Trophoblast cell (in vitro differentiated cells and primary cell): ENCODE measurements around the gene ACBD6.

Experiments
- DNase-seq, 2 donors: peaks; one replicate each; pipeline ENCODE4 v3.0.0-alpha.2; 2016
- H2AFZ ChIP-seq: 2 replicates; pipeline ENCODE4 v1.6.1; 2013; ENCODE audit warnings: low read length, moderate library complexity, mild to moderate bottlenecking; ENCODE audit not compliant: insufficient read depth, poor library complexity
- H2AK5ac ChIP-seq: 2 replicates; pipeline ENCODE4 v1.6.1; 2013; ENCODE audit warnings: mild to moderate bottlenecking, low read length
- H2BK120ac ChIP-seq: 2 replicates; pipeline ENCODE4 v1.6.1; 2013; ENCODE audit warnings: low read length, mild to moderate bottlenecking, moderate library complexity; ENCODE audit not compliant: insufficient read depth, poor library complexity
- H2BK12ac ChIP-seq: 2 replicates; pipeline ENCODE4 v1.6.1; 2013; ENCODE audit warnings: mild to moderate bottlenecking, low read length, moderate library complexity
- H2BK5ac ChIP-seq: 2 replicates; pipeline ENCODE4 v1.6.1; 2013; ENCODE audit warnings: low read length, low read depth, moderate library complexity, mild to moderate bottlenecking; ENCODE audit not compliant: poor library complexity
- H3K14ac ChIP-seq: 2 replicates; pipeline ENCODE4 v1.6.1; 2013; ENCODE audit warnings: mild to moderate bottlenecking, low read length
- H3K18ac ChIP-seq: 2 replicates; pipeline ENCODE4 v1.6.1; 2013; ENCODE audit warnings: mild to moderate bottlenecking, low read length
- H3K23ac ChIP-seq: 2 replicates; pipeline ENCODE4 v1.6.1; 2013; ENCODE audit warnings: low read length
- H3K27ac ChIP-seq: 2 replicates; pipeline ENCODE4 v1.5.1; 2013; ENCODE audit warnings: low read depth, mild to moderate bottlenecking, inconsistent platforms, low read length, moderate library complexity
- H3K27me3 ChIP-seq: 2 replicates; pipeline ENCODE4 v1.6.1; 2013; ENCODE audit warnings: inconsistent platforms, mild to moderate bottlenecking, low read length, moderate library complexity; ENCODE audit not compliant: insufficient read depth
- H3K36me3 ChIP-seq, 2 experiments: 1 replicate in 1 of 2; 2 replicates in 1 of 2; pipeline ENCODE4 v1.6.1; 2013; ENCODE audit warnings: low read length in 2 of 2, mild to moderate bottlenecking in 2 of 2, moderate library complexity in 1 of 2; ENCODE audit not compliant: insufficient read depth in 2 of 2, control insufficient read depth in 1 of 2
- H3K4ac ChIP-seq: 2 replicates; pipeline ENCODE4 v1.6.1; 2013; ENCODE audit warnings: low read depth, mild to moderate bottlenecking, low read length, moderate library complexity
- H3K4me1 ChIP-seq, 2 experiments: 1 replicate in 1 of 2; 2 replicates in 1 of 2; pipeline ENCODE4 v1.6.1; 2013; ENCODE audit warnings: low read length in 2 of 2, mild to moderate bottlenecking in 2 of 2, moderate library complexity in 1 of 2; ENCODE audit not compliant: insufficient read depth in 2 of 2, control insufficient read depth in 1 of 2
- H3K4me2 ChIP-seq: 2 replicates; pipeline ENCODE4 v1.6.1; 2013; ENCODE audit warnings: inconsistent platforms, mild to moderate bottlenecking, low read length, moderate library complexity
- H3K4me3 ChIP-seq: 2 replicates; pipeline ENCODE4 v1.5.1; 2013; ENCODE audit warnings: mild to moderate bottlenecking, low read depth, low read length, inconsistent platforms
- H3K79me1 ChIP-seq: one replicate; pipeline ENCODE4 v1.6.1; 2013; ENCODE audit warnings: low read length
- H3K79me2 ChIP-seq: 2 replicates; pipeline ENCODE4 v1.6.1; 2013; ENCODE audit warnings: low read length, mild to moderate bottlenecking; ENCODE audit not compliant: control insufficient read depth, insufficient read depth, poor library complexity
- H3K9ac ChIP-seq: 2 replicates; pipeline ENCODE4 v1.6.1; 2013; ENCODE audit warnings: mild to moderate bottlenecking, low read length
- H3K9me3 ChIP-seq: 2 replicates; pipeline ENCODE4 v1.6.1; 2013; ENCODE audit warnings: low read depth, mild to moderate bottlenecking, control low read depth, inconsistent platforms, low read length; ENCODE audit not compliant: insufficient read depth
- H4K12ac ChIP-seq: 2 replicates; pipeline ENCODE4 v1.6.1; 2013; ENCODE audit warnings: low read depth, mild to moderate bottlenecking, low read length, moderate library complexity
- H4K8ac ChIP-seq: 2 replicates; pipeline ENCODE4 v1.6.1; 2013; ENCODE audit warnings: low read depth, mild to moderate bottlenecking, low read length, moderate library complexity
- H4K91ac ChIP-seq: one replicate; pipeline ENCODE4 v1.6.1; 2013; ENCODE audit warnings: low read depth, mild to moderate bottlenecking, low read length, moderate library complexity
- WGBS: extraction: QIAGEN DNeasy Blood & Tissue Kit; methylation state at CpG from one replicate; pipeline ENCODE4 v1.1.7; 2013; ENCODE audit warnings: missing lambda C conversion rate; ENCODE audit not compliant: insufficient read length, insufficient coverage; ENCODE audit errors: extremely low coverage; 5-methylcytosine and 5-hydroxymethylcytosine counted together

ACBD6 gene

GRCh38 chr1:180253585-180254495 lies 248.5 kb downstream of the ACBD6 start:
- peak; percentile 40 to 58 for DNase-seq
- no peak overlapping the region for H3K4me2 ChIP-seq
- no peaks in the 10 kb centered on the region for H3K4me1 ChIP-seq
- WGBS = no CpG with 5 or more reads among the region's 31 CpGs
- no peak overlapping the region for H2BK5ac ChIP-seq
- no peak overlapping the region for H3K18ac ChIP-seq
- H3K36me3 ChIP-seq = no peaks in the 10 kb centered on the region
- H3K79me2 ChIP-seq = no peaks in the 10 kb centered on the region
- H2BK12ac ChIP-seq = no peak overlapping the region
- H3K23ac ChIP-seq = no peak overlapping the region
- H3K27ac ChIP-seq = no peak overlapping the region
- no peaks in the 10 kb centered on the region for H3K79me1 ChIP-seq
- no peak overlapping the region for H3K4me3 ChIP-seq
- H4K8ac ChIP-seq = no peak overlapping the region
- H3K4ac ChIP-seq = no peak overlapping the region
- H3K9ac ChIP-seq = no peak overlapping the region
- no peak overlapping the region for H3K14ac ChIP-seq
- H4K12ac ChIP-seq = no peak overlapping the region
- no peak overlapping the region for H2AFZ ChIP-seq
- peaks cover 3% of the 10 kb centered on the region for H3K9me3 ChIP-seq
- H2BK120ac ChIP-seq = no peak overlapping the region
- H3K27me3 ChIP-seq = no peaks in the 10 kb centered on the region
- H2AK5ac ChIP-seq = no peak overlapping the region
- no peak overlapping the region for H4K91ac ChIP-seq

GRCh38 chr1:180252638-180253536 lies 249.5 kb downstream of the ACBD6 start:
- Histone ChIP-seq H3K4me3 (no peak overlapping the region), H3K27me3 (no peaks in the 10 kb centered on the region), H3K27ac (no peak overlapping the region), H4K8ac (no peak overlapping the region), H3K4me1 (no peaks in the 10 kb centered on the region), H2AK5ac (no peak overlapping the region), H3K4ac (no peak overlapping the region), H3K4me2 (no peak overlapping the region), H3K14ac (no peak overlapping the region), H4K12ac (no peak overlapping the region), H2BK12ac (no peak overlapping the region), H2BK120ac (no peak overlapping the region), H4K91ac (no peak overlapping the region), H3K9me3 (peaks cover 5% of the 10 kb centered on the region), H3K9ac (no peak overlapping the region), H2BK5ac (no peak overlapping the region), H3K79me2 (no peaks in the 10 kb centered on the region), H3K36me3 (no peaks in the 10 kb centered on the region), H2AFZ (no peak overlapping the region), H3K79me1 (no peaks in the 10 kb centered on the region), H3K18ac (no peak overlapping the region), H3K23ac (no peak overlapping the region)
- no CpG with 5 or more reads among the region's 12 CpGs for WGBS
- DNase-seq = peak; percentile 60 to 86

DNA sequence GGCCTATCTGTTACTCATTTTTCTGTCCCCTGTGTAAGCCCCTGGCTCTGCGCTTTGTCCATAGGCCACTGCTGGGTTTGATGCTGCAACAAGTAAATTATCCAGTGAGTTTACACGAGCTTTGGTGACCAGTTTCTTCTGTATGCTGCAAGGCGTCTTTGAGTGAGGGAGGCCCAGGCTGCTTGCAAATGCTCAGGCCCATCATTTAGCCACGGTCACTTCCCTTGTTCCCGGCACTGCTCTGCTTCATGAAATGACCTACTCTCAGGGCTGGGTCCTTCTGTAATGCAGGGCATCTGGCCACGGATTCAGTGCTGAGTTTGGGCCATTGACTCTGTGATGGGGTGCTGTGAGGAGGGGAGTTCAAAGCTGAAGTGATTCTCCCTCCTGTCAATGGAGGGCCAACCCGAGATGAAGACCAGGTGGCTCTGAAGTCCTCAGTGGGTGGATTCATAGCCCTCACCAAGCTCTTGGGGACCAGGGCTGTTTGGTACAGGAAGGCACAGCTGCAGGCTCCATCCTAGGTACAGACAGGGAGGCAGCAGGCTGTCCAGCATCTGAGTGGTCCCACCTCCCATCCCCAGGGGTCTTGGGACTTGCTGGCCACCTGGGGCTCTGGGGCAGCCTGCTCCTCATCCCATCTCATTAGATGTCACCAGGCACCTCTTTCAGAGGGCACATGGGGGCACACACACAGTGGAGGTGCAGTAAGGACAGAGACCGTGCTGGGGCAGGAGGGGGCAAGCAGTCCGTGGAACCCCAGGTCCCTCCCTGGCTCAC lies 250.7 kb downstream of the ACBD6 start:
- no peak for DNase-seq
- Histone ChIP-seq H3K9me3 (peaks cover 5% of the 10 kb centered on the region), H3K9ac (no peak overlapping the region), H3K27me3 (no peaks in the 10 kb centered on the region), H3K14ac (no peak overlapping the region), H2AFZ (no peak overlapping the region), H3K27ac (no peak overlapping the region), H2BK120ac (no peak overlapping the region), H4K12ac (no peak overlapping the region), H3K4me3 (no peak overlapping the region), H2AK5ac (no peak overlapping the region), H2BK5ac (no peak overlapping the region), H4K91ac (no peak overlapping the region), H3K4me2 (no peak overlapping the region), H3K23ac (no peak overlapping the region), H2BK12ac (no peak overlapping the region), H3K4ac (no peak overlapping the region), H3K79me2 (no peaks in the 10 kb centered on the region), H3K18ac (no peak overlapping the region), H3K79me1 (no peaks in the 10 kb centered on the region), H3K36me3 (no peaks in the 10 kb centered on the region), H4K8ac (no peak overlapping the region), H3K4me1 (no peaks in the 10 kb centered on the region)
- WGBS = no CpG with 5 or more reads among the region's 9 CpGs

- no peak overlapping the region for H2BK12ac ChIP-seq
- H3K27me3 ChIP-seq = no peaks in the 10 kb centered on the region
- H3K79me2 ChIP-seq = no peaks in the 10 kb centered on the region
- H3K14ac ChIP-seq = no peak overlapping the region
- H3K18ac ChIP-seq = no peak overlapping the region
- H2BK120ac ChIP-seq = no peak overlapping the region
- no peak overlapping the region for H4K91ac ChIP-seq
- H4K8ac ChIP-seq = no peak overlapping the region
- H2AK5ac ChIP-seq = no peak overlapping the region
- H3K4me1 ChIP-seq = no peaks in the 10 kb centered on the region
- no peak for DNase-seq
- no peak overlapping the region for H3K27ac ChIP-seq
- H3K9ac ChIP-seq = no peak overlapping the region
- no CpG with 5 or more reads among the region's 16 CpGs for WGBS
- no peak overlapping the region for H3K4me3 ChIP-seq
- peaks cover 5% of the 10 kb centered on the region for H3K9me3 ChIP-seq
- H3K36me3 ChIP-seq = no peaks in the 10 kb centered on the region
- no peak overlapping the region for H3K4me2 ChIP-seq
- H3K23ac ChIP-seq = no peak overlapping the region
- no peak overlapping the region for H2BK5ac ChIP-seq
- H3K4ac ChIP-seq = no peak overlapping the region
- H3K79me1 ChIP-seq = no peaks in the 10 kb centered on the region
- H4K12ac ChIP-seq = no peak overlapping the region
- no peak overlapping the region for H2AFZ ChIP-seq
These were observed 251.4 kb downstream of the ACBD6 start for GRCh38 chr1:180250883-180251509.
